Left ventricle myocardium inferior (tissue), 1 donor: ENCODE results near the gene SORCS2. TPM values are rescaled to one million over a fixed set of nuclear protein-coding genes. Genes with fewer than 3 reads are reported as not detected.

ENCODE experiments used
- DNase-seq: peaks from one replicate; pipeline ENCODE4 v3.0.0-alpha.2; 2020
- H3K27ac ChIP-seq: fragments of 200-600 bp; replicated peaks from 2 replicates; pipeline ENCODE4 v1.8.0; 2021
- H3K27me3 ChIP-seq: fragments of 200-600 bp; 2 replicates; pipeline ENCODE4 v1.8.0; 2021; ENCODE audit warnings: low read depth
- H3K36me3 ChIP-seq: fragments of 200-600 bp; 2 replicates; pipeline ENCODE4 v1.8.0; 2021
- H3K4me1 ChIP-seq: fragments of 200-600 bp; 2 replicates; pipeline ENCODE4 v1.8.0; 2021
- H3K4me3 ChIP-seq: fragments of 200-600 bp; 2 replicates; pipeline ENCODE4 v1.8.0; 2021; ENCODE audit warnings: mild to moderate bottlenecking, moderate library complexity
- H3K9me3 ChIP-seq: fragments of 200-600 bp; replicated peaks from 2 replicates; pipeline ENCODE4 v1.8.0; 2021
- intact Hi-C: fragments of 100-400 bp; cut with micrococcal nuclease; formaldehyde crosslinking; loops from one replicate; pipeline ENCODE4 v1.11.0; 2022
- total RNA-seq: library from RNA; stranded (reverse); fragmentation: NEBNext Ultra II Directional; extraction: Animal tissue kit (Norgen Biotek cat#: 25700); gene quantifications from one replicate; pipeline ENCODE4 v1.2.1, GENCODE V29; 2021
- TF ChIP-seq, protein P1 (sequence below): fragments of 200-600 bp; IDR thresholded peaks from 2 replicates; pipeline ENCODE4 v1.8.0; 2021; ENCODE audit warnings: antibody characterized with exemption, mild to moderate bottlenecking, borderline replicate concordance
- donor health status: DM: no; HTN: yes; CAD: no; lungs with severe emphysema.

Gene SORCS2
- total RNA-seq, 1 donor from 2014 or later, result 1.2 TPM

DNA sequence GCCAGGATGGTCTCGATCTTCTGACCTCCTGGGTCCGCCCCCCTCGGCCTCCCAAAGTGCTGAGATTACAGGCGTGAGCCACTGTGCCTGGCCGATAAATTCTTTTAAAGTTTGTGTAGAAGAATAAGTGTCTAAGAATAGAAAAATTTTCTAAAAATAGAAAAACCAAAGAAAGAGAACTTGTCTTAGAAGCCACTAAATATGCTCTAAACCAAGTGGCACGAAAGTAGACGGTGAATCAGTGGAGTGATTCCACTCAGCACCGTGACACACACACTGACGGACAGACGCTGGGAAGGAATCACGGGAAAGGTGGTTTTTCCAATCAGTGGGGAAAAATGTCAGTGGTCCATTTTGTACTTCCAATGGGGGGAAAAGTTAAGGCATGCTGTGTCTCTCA, 315.0 kb downstream of the SORCS2 start:
- no peak overlapping the region for H3K27ac ChIP-seq
- DNase-seq, result no peak
- H3K27me3 ChIP-seq, result peaks cover 63% of the 10 kb centered on the region
- no peak overlapping the region for H3K4me3 ChIP-seq
- TF ChIP-seq, protein P1, sequence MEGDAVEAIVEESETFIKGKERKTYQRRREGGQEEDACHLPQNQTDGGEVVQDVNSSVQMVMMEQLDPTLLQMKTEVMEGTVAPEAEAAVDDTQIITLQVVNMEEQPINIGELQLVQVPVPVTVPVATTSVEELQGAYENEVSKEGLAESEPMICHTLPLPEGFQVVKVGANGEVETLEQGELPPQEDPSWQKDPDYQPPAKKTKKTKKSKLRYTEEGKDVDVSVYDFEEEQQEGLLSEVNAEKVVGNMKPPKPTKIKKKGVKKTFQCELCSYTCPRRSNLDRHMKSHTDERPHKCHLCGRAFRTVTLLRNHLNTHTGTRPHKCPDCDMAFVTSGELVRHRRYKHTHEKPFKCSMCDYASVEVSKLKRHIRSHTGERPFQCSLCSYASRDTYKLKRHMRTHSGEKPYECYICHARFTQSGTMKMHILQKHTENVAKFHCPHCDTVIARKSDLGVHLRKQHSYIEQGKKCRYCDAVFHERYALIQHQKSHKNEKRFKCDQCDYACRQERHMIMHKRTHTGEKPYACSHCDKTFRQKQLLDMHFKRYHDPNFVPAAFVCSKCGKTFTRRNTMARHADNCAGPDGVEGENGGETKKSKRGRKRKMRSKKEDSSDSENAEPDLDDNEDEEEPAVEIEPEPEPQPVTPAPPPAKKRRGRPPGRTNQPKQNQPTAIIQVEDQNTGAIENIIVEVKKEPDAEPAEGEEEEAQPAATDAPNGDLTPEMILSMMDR, result no peak
- H3K9me3 ChIP-seq, result no peaks in the 10 kb centered on the region
- intact Hi-C loops, result no loop called here
- H3K36me3 ChIP-seq, result no peaks in the 10 kb centered on the region
- no peaks in the 10 kb centered on the region for H3K4me1 ChIP-seq

DNA sequence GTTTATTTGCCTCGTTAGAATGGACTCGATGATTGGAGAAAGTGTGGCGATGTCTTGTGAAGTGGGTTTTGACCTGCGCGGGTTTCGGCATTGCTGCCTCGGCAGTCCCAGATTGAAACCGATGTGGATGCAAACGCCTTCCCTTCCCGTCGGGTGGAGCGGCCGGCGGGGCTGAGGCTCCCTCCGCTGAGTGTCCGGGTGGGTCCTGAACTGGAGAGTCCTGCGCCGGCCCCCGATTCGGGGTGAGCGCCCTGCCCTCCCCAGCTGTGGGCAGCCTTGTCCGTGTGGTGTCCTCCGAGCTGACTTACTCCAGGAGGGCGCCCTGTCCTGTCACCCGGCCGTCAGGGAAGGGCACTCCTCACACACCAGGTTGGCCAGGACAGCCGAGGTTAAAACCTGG, 317.7 kb downstream of the SORCS2 start:
- no peaks in the 10 kb centered on the region for H3K36me3 ChIP-seq
- H3K9me3 ChIP-seq, result no peaks in the 10 kb centered on the region
- no peak for DNase-seq
- intact Hi-C loops, result no loop called here
- TF ChIP-seq, protein P1, result no peak
- peaks cover 12% of the 10 kb centered on the region for H3K4me1 ChIP-seq
- peaks cover 46% of the 10 kb centered on the region for H3K27me3 ChIP-seq
- no peak overlapping the region for H3K27ac ChIP-seq
- no peak overlapping the region for H3K4me3 ChIP-seq

DNA sequence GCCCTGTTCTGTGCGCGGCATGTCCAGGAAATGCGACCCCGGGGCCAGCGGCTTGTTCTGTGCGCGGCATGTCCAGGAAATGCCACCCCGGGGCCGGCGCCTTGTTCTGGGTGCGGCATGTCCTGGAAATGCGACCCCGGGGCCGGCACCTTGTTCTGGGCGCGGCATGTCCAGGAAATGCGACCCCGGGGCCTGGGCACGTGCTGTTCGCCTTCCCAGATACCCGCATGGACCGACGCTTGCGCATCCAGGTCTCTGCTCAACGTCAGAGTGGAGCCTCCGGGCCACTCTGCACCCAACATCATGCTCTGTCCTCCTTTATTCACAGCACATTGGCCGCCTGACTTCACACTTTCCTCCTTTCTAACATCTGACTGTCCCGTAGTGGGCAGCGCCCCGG, 318.2 kb downstream of the SORCS2 start:
- H3K27ac ChIP-seq, result no peak overlapping the region
- peaks cover 15% of the 10 kb centered on the region for H3K4me1 ChIP-seq
- intact Hi-C loops, result no loop called here
- TF ChIP-seq, protein P1, result no peak
- H3K27me3 ChIP-seq, result peaks cover 42% of the 10 kb centered on the region
- H3K36me3 ChIP-seq, result no peaks in the 10 kb centered on the region
- no peaks in the 10 kb centered on the region for H3K9me3 ChIP-seq
- DNase-seq, result no peak
- no peak overlapping the region for H3K4me3 ChIP-seq

DNA sequence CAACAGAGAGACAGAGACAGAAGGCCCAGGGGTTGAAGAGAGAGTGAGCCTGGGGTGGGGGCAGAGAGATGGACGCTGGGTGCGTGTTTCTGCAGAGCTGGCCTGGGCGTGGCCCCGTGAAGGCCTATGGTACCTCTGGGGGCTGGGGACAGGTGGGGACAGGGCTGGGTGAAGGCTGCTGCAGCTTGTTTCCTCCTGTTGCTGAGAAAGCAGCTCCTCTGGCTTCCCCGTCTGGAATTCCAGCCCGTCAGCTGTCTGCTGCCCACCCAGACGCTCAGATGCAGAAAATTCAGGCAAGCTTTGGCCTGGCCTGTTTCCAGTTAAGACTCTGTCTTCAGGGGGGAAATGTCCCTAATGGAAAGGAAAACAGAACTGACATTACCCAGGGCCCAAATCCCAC, 319.2 kb downstream of the SORCS2 start:
- Histone ChIP-seq H3K4me1 (peaks cover 22% of the 10 kb centered on the region), H3K4me3 (no peak overlapping the region), H3K36me3 (no peaks in the 10 kb centered on the region), H3K27ac (no peak overlapping the region), H3K27me3 (peaks cover 34% of the 10 kb centered on the region), H3K9me3 (no peaks in the 10 kb centered on the region)
- intact Hi-C loops, result no loop called here
- TF ChIP-seq, protein P1, result no peak
- DNase-seq, result no peak

DNA sequence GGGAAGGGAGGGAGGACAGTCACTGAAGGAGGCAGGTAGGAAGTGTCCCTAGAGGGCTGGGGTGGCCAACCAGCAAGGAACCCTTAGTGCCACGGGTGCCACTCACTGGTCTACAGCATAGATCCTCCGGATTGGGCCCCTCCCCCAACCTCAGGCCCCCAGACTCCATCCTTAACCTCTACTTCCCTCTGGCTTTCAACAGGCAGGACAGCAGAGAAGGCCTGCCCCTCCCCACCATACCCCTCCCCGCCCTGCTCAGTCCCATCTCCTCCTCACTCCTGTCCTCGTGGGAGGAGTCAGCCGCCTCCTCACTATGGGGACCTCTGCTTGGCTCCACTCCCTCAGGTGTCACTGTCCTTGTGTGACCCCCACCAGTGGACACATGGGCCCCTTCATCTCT, 320.1 kb downstream of the SORCS2 start:
- intact Hi-C loops, result no loop called here
- Histone ChIP-seq H3K4me1 (peaks cover 31% of the 10 kb centered on the region), H3K9me3 (no peaks in the 10 kb centered on the region), H3K27ac (no peak overlapping the region), H3K4me3 (no peak overlapping the region), H3K36me3 (no peaks in the 10 kb centered on the region), H3K27me3 (peaks cover 32% of the 10 kb centered on the region)
- TF ChIP-seq, protein P1, result no peak
- DNase-seq, result no peak

DNA sequence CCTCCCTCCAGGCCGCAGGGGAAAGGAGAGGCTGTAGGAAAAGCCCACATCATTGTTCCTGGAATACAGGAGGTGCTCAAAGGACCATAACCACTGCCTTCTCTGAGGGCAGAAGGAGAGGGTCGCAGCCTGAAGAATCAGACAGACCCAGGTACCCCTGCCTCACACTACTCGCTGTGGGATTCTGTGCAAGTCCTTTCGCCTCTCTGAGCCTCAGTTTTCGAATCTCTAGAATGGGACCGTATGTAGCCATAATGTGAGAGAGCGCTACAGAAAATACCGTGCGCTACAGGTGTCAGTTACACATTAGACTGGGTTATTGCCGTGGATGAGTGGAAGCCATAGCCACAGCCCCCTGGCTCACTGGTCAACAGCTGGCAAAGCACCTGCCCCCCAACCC, 320.6 kb downstream of the SORCS2 start:
- intact Hi-C loops, result no loop called here
- Histone ChIP-seq H3K4me1 (peaks cover 34% of the 10 kb centered on the region), H3K9me3 (no peaks in the 10 kb centered on the region), H3K4me3 (no peak overlapping the region), H3K27ac (no peak overlapping the region), H3K27me3 (peaks cover 32% of the 10 kb centered on the region), H3K36me3 (no peaks in the 10 kb centered on the region)
- DNase-seq, result no peak
- TF ChIP-seq, protein P1, result no peak
